GM21619 (cell line): ENCODE results near the gene CBLN3.
A peak's percentile ranks its signal among the peaks of the same experiment; 100 is the strongest.
"Not testable (repeated sequence)": the region's sequence is repeated elsewhere in the genome, so short reads cannot be mapped to it uniquely, and the experiment has no call there.

Source experiments
- ATAC-seq: cut with Tn5 transposase; IDR thresholded peaks from one replicate; pipeline ENCODE4 v1.9.1; 2021; ENCODE audit not compliant: unreplicated experiment

CBLN3 gene

DNA sequence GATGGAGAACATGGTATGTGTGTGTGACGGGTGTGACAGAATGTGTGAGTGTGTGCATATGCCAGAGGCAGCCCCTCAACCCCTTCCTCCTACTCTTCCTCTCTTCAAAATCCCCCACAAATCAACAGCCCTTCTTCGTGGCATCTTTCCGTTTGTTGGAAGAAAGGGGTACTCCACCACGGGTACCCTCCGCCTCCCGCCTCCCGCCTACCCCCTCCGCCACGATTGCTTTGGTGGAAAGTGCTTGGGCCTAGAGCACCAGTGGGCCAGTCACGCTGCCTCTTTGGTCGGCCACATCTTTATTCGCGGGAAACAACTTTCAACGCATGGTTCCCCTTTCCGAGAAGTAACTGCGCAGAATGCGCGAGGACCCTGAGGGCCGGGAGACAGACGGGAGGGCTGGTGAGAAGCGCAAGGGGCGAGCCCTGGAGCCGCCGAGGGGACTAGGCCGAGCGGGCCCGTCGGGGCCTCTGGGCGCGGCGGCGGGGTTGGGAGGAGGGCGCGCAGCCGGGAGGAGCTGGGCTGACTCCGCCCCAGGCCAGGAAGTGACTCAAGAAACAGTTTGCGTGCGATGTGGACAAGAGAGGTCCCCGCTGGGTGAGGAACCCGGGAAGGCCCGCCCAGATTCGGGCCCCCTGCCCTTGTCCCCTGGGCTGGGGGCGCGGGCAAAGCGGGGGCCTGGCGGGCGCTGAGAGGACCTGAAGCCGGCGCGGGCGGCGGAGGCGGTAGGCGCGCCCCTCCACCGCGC is at the start of gene CBLN3, which contains the start of gene KHNYN:
Gene CBLN3, minus strand, starts transcription at position 274 of the 748 bp plus-strand sequence. CDS start 614 bp downstream, outside the sequence.
Gene KHNYN, plus strand, starts transcription at position 560 of the 748 bp plus-strand sequence. CDS start 777 bp downstream, outside the sequence.
- ATAC-seq = peak; percentile 85

- ATAC-seq = no peak
Measured at GRCh38 chr14:24475261-24475660, 45.8 kb upstream of the CBLN3 start.

DNA sequence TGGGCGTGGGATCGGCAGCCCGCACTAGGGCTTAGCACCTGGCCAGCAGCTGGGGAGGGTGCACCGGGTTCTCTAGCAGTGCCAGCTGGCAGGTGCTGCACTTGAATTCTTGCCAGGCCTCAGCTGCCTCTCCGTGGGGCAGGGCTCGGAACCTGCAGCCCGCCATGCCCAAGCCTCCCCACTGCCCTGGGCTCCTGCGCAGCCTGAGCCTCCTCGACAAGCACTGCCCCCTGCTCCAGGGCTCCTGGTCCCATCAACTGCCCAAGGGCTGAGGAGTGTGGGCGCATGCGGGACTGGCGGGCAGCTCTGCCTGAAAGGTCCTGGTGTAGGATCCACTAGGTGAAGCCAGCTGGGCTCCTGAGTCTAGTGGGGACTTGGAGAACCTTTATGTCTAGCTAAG is 43.7 kb upstream of the CBLN3 start:
- ATAC-seq = no peak

GRCh38 chr14:24470450-24470849 is 41.0 kb upstream of the CBLN3 start:
- ATAC-seq = not testable (repeated sequence)

DNA sequence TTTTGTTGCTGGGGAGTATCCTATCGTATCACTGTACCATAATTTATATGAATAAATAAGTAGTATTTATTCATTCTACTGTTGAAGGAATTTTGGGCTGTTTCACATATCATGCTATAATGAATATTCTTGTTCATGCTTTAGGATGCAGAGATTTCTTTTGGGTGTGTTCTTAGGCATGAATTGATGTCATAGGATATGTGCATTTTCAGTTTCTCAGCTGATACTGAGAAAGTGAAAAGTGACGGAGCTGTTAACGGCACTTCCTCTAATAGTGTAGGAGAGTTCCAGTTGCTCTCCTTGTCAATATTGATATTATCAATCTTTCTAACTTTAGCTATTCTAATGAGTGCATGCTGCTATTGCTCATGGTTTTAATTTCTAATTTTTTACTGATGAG is 36.3 kb upstream of the CBLN3 start:
- ATAC-seq = no peak

DNA sequence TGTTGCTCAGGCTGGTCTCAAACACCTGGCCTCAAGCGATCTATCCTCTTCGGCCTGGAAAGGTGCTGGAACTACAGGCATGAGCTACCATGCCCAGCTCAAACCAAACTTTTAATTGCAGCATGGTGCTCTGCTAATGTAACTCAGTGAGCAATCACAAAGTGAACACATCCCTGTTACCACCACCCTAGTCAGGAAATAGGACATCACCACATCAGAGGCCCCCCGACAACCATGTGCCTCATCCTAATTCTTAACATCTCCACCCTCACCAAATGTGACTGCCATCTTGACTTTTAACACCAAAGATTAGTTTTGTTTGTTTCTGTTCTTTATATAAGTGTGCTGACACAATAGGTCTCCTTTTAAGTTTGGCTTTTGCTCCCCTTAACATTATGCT is 35.9 kb upstream of the CBLN3 start:
- ATAC-seq = no peak

DNA sequence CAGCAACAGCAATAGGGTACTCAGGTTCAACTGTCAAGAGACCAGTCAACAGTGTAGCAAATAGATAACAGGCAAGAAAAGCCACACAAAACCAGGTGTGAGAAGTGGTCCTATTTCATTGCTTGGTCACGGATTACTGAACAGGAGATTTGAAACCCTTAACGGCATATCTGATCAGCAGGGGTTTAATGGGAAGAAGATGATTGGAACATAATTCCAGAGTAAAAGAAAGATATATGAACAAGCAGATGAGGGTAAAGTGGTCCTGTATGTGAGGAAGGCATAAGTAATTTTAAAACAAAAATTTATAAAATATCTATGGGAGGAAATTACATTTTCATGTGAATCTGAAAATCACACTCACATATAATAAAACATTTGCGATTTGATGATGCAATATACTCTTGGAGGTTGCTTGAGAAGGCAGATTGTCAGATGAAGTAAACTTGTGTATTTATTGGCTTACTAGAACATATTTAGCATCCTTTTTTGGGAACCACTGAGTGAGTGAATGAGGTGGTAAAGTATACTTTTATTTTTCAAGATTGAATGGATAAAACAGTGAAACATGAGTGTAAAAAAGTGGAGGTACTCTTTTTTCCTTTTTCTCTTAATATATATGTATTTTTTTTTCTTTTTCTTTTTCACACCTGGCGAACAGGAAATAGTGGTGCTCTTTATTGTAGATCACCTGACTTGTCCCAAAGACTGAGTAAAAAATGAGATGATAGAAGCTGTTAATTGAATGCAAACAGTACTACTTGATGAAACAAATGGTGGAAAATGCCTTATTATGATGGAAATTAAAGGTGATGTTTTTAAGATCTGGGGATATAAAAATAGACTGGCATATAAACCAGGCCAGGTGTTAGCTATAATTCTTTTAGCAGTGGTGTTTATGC is 34.7 kb upstream of the CBLN3 start:
- ATAC-seq = no peak

DNA sequence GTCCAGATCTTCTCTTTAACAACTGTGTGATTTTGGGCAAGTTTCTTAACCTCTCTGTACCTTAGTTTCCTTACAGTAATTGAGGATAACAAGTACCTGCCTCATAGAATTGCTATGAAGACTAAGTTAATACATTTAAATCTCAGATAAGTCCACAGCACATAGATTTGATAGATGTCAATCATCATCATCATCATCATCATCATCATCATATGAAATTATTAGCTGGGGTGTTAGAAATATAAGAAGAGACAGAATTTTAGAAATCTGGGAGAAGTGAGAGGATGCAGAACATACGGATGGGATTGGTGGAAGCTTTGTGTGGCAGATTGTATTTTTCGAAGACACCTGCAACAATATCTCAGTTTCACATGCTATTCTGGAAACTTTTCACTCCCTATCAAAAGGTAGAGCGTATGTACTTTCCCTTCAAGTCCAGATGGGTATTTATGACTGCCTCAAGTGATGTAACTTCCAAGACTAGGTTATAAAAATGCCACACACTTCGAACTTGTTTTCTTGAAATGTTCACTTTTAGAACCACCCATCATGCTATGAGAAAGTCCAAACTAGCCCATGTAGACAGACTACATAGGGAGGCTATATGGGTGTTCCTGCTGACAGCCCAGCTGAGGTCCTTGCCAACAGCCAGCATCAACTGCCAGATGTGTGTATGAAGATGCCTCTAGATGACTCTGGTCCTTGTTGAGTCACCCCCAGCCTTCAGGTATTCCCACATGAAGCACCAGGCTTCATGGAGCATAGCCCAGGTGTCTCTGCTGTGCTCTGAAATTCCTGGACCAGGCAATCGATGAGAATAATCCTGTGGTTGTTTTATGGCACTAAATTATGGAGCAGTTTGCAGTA is 33.8 kb upstream of the CBLN3 start:
- no peak for ATAC-seq

- no peak for ATAC-seq
Measured at GRCh38 chr14:24461336-24461735, 31.9 kb upstream of the CBLN3 start.

DNA sequence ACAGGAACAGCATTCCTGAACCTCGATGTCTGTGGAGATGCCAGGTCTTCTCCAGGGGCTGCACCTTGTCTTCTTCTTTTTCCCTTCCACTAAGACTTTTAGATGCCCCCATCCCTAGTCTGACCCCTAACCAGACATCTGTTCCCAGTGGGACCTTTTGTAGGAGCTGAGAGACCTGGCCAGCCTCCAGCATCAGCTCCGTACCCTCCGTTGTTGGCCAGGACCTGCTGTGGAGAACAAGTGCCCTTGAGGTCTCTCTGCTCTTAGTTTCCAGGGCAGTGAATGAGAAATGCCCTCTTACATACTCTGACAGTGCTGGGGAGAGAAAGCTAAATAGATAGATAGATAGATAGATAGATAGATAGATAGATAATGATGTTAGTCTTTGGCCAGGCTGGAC is 29.9 kb upstream of the CBLN3 start:
- ATAC-seq = no peak

- no peak for ATAC-seq
Measured at GRCh38 chr14:24458736-24459135, 29.3 kb upstream of the CBLN3 start.

DNA sequence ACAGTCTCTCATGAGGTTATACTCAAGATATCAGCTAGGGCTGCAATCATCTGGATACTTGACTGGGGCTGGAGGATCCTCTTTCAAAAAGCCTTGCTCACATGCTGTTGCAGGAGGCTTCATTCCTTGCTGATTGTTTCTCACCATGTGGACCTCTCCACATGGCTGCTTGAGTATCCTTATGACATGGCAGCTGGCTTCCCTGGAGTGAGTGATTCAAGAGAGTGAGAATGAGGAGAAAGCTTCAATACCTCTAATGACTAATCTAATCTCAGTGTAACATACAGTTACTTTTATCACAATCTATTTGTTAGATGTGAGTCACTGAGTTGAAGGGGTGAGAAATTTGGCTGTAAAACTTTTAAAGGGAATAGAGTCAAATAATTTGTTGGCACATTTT is 27.5 kb upstream of the CBLN3 start:
- ATAC-seq = no peak

- not testable (repeated sequence) for ATAC-seq
Measured at GRCh38 chr14:24450828-24451227, 21.4 kb upstream of the CBLN3 start.

DNA sequence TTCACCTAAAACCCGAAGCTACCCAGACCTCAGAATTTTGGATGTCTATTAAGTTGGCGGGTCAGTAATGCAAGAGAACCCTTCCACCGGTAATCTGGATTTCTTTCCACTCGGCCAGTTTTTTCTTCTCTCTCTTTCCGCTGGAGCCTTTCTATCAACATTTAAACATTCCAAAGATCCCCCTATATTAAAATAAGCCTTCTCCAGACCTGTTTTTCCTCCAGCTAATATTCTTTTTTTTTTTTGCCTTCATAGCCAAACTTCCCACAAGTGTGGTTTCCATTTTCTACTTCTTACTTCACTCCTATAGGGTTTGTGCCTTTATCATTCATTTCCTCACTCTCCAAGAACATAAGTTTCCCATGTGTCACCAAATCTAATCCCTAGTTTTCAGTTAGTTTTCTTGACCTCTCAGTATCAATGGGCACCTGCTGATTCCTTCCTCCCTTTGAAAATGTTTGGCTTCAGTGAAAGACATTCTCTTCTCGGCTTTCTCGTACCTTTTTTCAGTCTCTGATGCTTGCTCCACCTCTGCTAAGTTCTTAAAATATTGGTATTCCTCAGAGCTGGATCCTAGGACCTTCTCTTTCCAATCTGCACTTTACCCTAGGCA is 13.7 kb upstream of the CBLN3 start:
- ATAC-seq = no peak

DNA sequence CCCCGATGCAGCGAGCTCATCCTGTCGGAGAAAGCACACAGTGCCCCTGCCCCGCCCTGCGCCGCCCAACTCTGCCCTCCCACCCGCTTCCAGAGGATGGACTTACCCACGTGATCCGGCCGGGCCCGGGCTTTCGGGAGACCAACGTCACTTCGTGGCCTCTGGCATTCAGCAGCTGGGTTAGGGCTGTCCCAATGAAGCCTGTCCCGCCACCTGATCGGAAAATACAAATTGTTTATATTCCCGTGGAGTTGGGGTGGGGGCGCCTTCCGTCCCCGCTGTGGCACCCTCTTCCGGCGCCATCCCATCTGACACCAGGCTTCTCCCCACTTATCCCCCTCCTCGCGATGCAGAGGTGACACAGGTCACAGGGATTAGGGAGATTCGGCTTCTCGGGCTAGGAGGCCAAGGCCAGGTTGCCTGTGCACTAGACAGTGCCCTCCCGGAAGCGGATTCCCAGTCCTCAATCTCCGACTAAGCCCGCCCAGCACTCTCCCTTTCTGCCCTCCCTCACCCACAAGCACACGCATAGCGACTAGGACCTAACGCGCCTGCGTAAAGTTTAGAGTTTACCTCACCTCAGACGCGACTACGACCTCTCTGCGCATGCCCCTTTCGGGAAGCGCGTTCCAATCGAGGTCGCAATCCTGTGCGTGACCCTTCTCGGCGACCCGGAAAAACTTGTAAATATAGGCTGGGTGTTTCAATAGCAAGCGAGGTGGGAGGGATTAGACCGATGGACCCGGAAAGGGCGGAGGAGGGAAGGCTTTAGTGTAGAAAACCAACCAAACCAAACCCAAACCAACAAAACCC is 13.0 kb upstream of the CBLN3 start, which contains the start of gene SDR39U1:
Gene SDR39U1, minus strand, starts transcription at position 537 of the 813 bp plus-strand sequence. Its CDS starts 7 bp downstream, at position 530.
- ATAC-seq = peak; percentile 87

- no peak for ATAC-seq
Measured at GRCh38 chr14:24441904-24442239, 12.4 kb upstream of the CBLN3 start.

- ATAC-seq = no peak
Measured at GRCh38 chr14:24441485-24441884, 12.0 kb upstream of the CBLN3 start.

- no peak for ATAC-seq
Measured at GRCh38 chr14:24440606-24441399, 11.3 kb upstream of the CBLN3 start.
